RPMI8226 (cell line): ENCODE data around the gene BCL11B.

ENCODE experiments used
- DNase-seq: peaks from one replicate; pipeline ENCODE4 v3.0.0-alpha.2; 2015

Gene BCL11B

GRCh38 chr14:99155173-99156089 lies 116.6 kb downstream of the BCL11B start:
- no peak for DNase-seq

GRCh38 chr14:99150236-99150635 lies 121.8 kb downstream of the BCL11B start:
- no peak for DNase-seq

- DNase-seq, result no peak
These were observed 123.0 kb downstream of the BCL11B start for GRCh38 chr14:99148861-99149610.

- no peak for DNase-seq
These were observed 123.9 kb downstream of the BCL11B start for GRCh38 chr14:99148131-99148530.

GRCh38 chr14:99147366-99147740 lies 124.6 kb downstream of the BCL11B start:
- no peak for DNase-seq

GRCh38 chr14:99146616-99147365 lies 125.2 kb downstream of the BCL11B start:
- no peak for DNase-seq

GRCh38 chr14:99145307-99145706 lies 126.7 kb downstream of the BCL11B start:
- DNase-seq, result no peak

GRCh38 chr14:99143793-99144192 lies 128.2 kb downstream of the BCL11B start:
- DNase-seq, result no peak

- no peak for DNase-seq
These were observed 128.9 kb downstream of the BCL11B start for GRCh38 chr14:99143126-99143525.

GRCh38 chr14:99141236-99141635 lies 130.8 kb downstream of the BCL11B start:
- no peak for DNase-seq

- DNase-seq, result no peak
These were observed 132.8 kb downstream of the BCL11B start for GRCh38 chr14:99138999-99139865.

- no peak for DNase-seq
These were observed 134.0 kb downstream of the BCL11B start for GRCh38 chr14:99137913-99138571.

GRCh38 chr14:99137001-99137700 lies 134.8 kb downstream of the BCL11B start:
- no peak for DNase-seq

- no peak for DNase-seq
These were observed 135.6 kb downstream of the BCL11B start for GRCh38 chr14:99136401-99136800.

- DNase-seq, result no peak
These were observed 136.0 kb downstream of the BCL11B start for GRCh38 chr14:99136047-99136400.

- no peak for DNase-seq
These were observed 137.4 kb downstream of the BCL11B start for GRCh38 chr14:99134516-99135046.

- no peak for DNase-seq
These were observed 138.1 kb downstream of the BCL11B start for GRCh38 chr14:99133636-99134515.

GRCh38 chr14:99132821-99133635 lies 139.0 kb downstream of the BCL11B start:
- DNase-seq, result no peak
